H1 (cell line): Measurements from ENCODE around the gene ALKBH3. TPM values are rescaled to one million over a fixed set of nuclear protein-coding genes. Genes with fewer than 3 reads are reported as not detected.

Experiments used
- CTCF ChIA-PET: fragments of 300-600 bp; sonication (Branson Sonifier 250); formaldehyde crosslinking; loops from one replicate; lab custom pipeline; 2021; ENCODE audit not compliant: partially characterized antibody; lab: Charles Lee
- POLR2A ChIA-PET: fragments of 300-600 bp; sonication (Branson Sonifier 250); formaldehyde crosslinking; loops from one replicate; lab custom pipeline; 2021; ENCODE audit warnings: inconsistent platforms; ENCODE audit not compliant: partially characterized antibody; lab: Charles Lee
- DNase-seq, 2 experiments: peaks; one replicate each; pipeline versions ENCODE4 v3.0.0 to v3.0.0-alpha.2; 2010 to 2022; ENCODE audit warnings: low spot score in 2 of 2, low read depth in 1 of 2, mixed read lengths in 1 of 2
- FAIRE-seq: peaks from 2 replicates; lab custom pipeline; 2011; peaks lifted over from hg19 to GRCh38; lab: Jason Lieb, UNC
- H2AFZ ChIP-seq: 2 replicates; pipeline ENCODE4 v1.8.1; 2012; ENCODE audit warnings: low read length, inconsistent platforms
- H2AK5ac ChIP-seq: 2 replicates; pipeline ENCODE4 v1.6.1; 2013; ENCODE audit warnings: low read depth, low read length
- H2BK120ac ChIP-seq: replicated peaks from 2 replicates; pipeline ENCODE3; 2013; ENCODE audit warnings: low read depth, low read length, inconsistent platforms
- H2BK12ac ChIP-seq: 2 replicates; pipeline ENCODE4 v1.6.1; 2013; ENCODE audit warnings: low read depth, low read length
- H2BK15ac ChIP-seq: 2 replicates; pipeline ENCODE4 v1.6.1; 2013; ENCODE audit warnings: low read length
- H2BK20ac ChIP-seq: 2 replicates; pipeline ENCODE4 v1.6.1; 2013; ENCODE audit warnings: low read length
- H2BK5ac ChIP-seq: 2 replicates; pipeline ENCODE4 v1.6.1; 2013; ENCODE audit warnings: low read depth, low read length
- H3K14ac ChIP-seq: 2 replicates; pipeline ENCODE4 v1.6.1; 2013; ENCODE audit warnings: inconsistent platforms; ENCODE audit not compliant: insufficient read length
- H3K18ac ChIP-seq: 2 replicates; pipeline ENCODE4 v1.6.1; 2013; ENCODE audit warnings: low read length; ENCODE audit errors: extremely low read depth
- H3K23ac ChIP-seq: 2 replicates; pipeline ENCODE4 v1.6.1; 2013; ENCODE audit warnings: inconsistent platforms; ENCODE audit not compliant: insufficient read length
- H3K23me2 ChIP-seq: 2 replicates; pipeline ENCODE4 v1.6.1; 2013; ENCODE audit warnings: low read depth, low read length
- H3K27ac ChIP-seq: 2 replicates; pipeline ENCODE4 v1.6.1; 2011; ENCODE audit warnings: low read depth, low read length, inconsistent platforms
- H3K27me3 ChIP-seq, 4 experiments: replicated peaks in 1 of 4; 1 replicate in 1 of 4; 2 replicates in 3 of 4; pipeline versions ENCODE4 v1.6.1 to v1.8.1; 2011 to 2013; ENCODE audit warnings: low read length in 3 of 4, mild to moderate bottlenecking in 3 of 4, inconsistent platforms in 2 of 4, mixed read lengths in 2 of 4, moderate library complexity in 1 of 4; ENCODE audit not compliant: control insufficient read depth in 3 of 4, insufficient read depth in 3 of 4; ENCODE audit errors: extremely low read depth in 1 of 4
- H3K36me3 ChIP-seq, 4 experiments: 2 replicates each; pipeline versions ENCODE4 v1.6.1 to v1.8.1; 2011 to 2013; ENCODE audit warnings: mild to moderate bottlenecking in 4 of 4, low read length in 3 of 4, moderate library complexity in 2 of 4, control low read depth in 1 of 4, inconsistent platforms in 1 of 4; ENCODE audit not compliant: insufficient read depth in 4 of 4, control insufficient read depth in 2 of 4
- H3K4ac ChIP-seq: replicated peaks from 2 replicates; pipeline ENCODE3; 2013; ENCODE audit warnings: low read length, low read depth, mixed read lengths, inconsistent platforms; ENCODE audit not compliant: insufficient read length
- H3K4me1 ChIP-seq, 4 experiments: replicated peaks in 1 of 4; 1 replicate in 1 of 4; 2 replicates in 3 of 4; pipeline versions ENCODE4 v1.6.1 to v1.8.1; 2011 to 2013; ENCODE audit warnings: low read length in 3 of 4, inconsistent platforms in 2 of 4, mixed read lengths in 1 of 4; ENCODE audit not compliant: insufficient read depth in 4 of 4, control insufficient read depth in 3 of 4
- H3K4me2 ChIP-seq, 2 experiments: 2 replicates each; pipeline versions ENCODE4 v1.6.1 to v1.8.1; 2011 to 2013; ENCODE audit warnings: low read depth in 2 of 2, low read length in 2 of 2, control low read depth in 1 of 2, inconsistent platforms in 1 of 2, mild to moderate bottlenecking in 1 of 2; ENCODE audit not compliant: insufficient read depth in 1 of 2
- H3K4me3 ChIP-seq, 4 experiments: fragments of 200-600, 300-600 bp in 1 of 4; sonication (generic), shearing (Covaris generic), sonication (Bioruptor Twin) in 1 of 4; 2 replicates each; pipeline versions ENCODE4 v1.5.1 to v1.8.1; 2011 to 2016; ENCODE audit warnings: low read length in 4 of 4, low read depth in 3 of 4, control low read depth in 2 of 4, inconsistent platforms in 2 of 4, mild to moderate bottlenecking in 2 of 4, mixed read lengths in 1 of 4, moderate library complexity in 1 of 4; ENCODE audit not compliant: insufficient read depth in 2 of 4; ENCODE audit errors: extremely low read depth in 1 of 4
- H3K56ac ChIP-seq: replicated peaks from 2 replicates; pipeline ENCODE3; 2013; ENCODE audit warnings: low read depth, mild to moderate bottlenecking, mixed read lengths, low read length, inconsistent platforms; ENCODE audit not compliant: insufficient read length
- H3K79me1 ChIP-seq: 2 replicates; pipeline ENCODE4 v1.6.1; 2013; ENCODE audit warnings: low read depth, low read length, control low read depth
- H3K79me2 ChIP-seq, 2 experiments: 2 replicates each; pipeline versions ENCODE4 v1.6.1 to v1.8.1; 2012 to 2013; ENCODE audit warnings: low read length in 2 of 2, mild to moderate bottlenecking in 2 of 2, inconsistent platforms in 1 of 2; ENCODE audit not compliant: insufficient read depth in 2 of 2, control insufficient read depth in 1 of 2
- H3K9ac ChIP-seq, 4 experiments: replicated peaks in 1 of 4; 1 replicate in 1 of 4; 2 replicates in 3 of 4; pipeline versions ENCODE4 v1.6.1 to v1.8.1; 2011 to 2013; ENCODE audit warnings: low read depth in 3 of 4, low read length in 3 of 4, control low read depth in 2 of 4, mild to moderate bottlenecking in 2 of 4, moderate library complexity in 2 of 4, inconsistent platforms in 1 of 4; ENCODE audit errors: extremely low read depth in 1 of 4
- H3K9me3 ChIP-seq, 2 experiments: 2 replicates each; pipeline versions ENCODE4 v1.6.1 to v1.8.1; 2012 to 2013; ENCODE audit warnings: mild to moderate bottlenecking in 2 of 2, moderate library complexity in 2 of 2, control low read depth in 1 of 2, inconsistent platforms in 1 of 2, low read depth in 1 of 2, low read length in 1 of 2, mixed read lengths in 1 of 2; ENCODE audit not compliant: insufficient read depth in 2 of 2
- H4K20me1 ChIP-seq, 2 experiments: replicated peaks in 1 of 2; 2 replicates each; pipeline versions ENCODE3 to v1.8.1; 2011 to 2013; ENCODE audit warnings: inconsistent platforms in 2 of 2, low read length in 2 of 2, mild to moderate bottlenecking in 1 of 2; ENCODE audit not compliant: insufficient read depth in 2 of 2, control insufficient read depth in 1 of 2
- H4K5ac ChIP-seq: 2 replicates; pipeline ENCODE4 v1.6.1; 2013; ENCODE audit warnings: low read length, low read depth, mixed read lengths, inconsistent platforms; ENCODE audit not compliant: insufficient read length
- H4K8ac ChIP-seq: 2 replicates; pipeline ENCODE4 v1.8.0; 2013; ENCODE audit warnings: mild to moderate bottlenecking, moderate library complexity, low read length, inconsistent platforms; ENCODE audit not compliant: insufficient read depth; ENCODE audit errors: extremely low read depth
- H4K91ac ChIP-seq: replicated peaks from 2 replicates; pipeline ENCODE3; 2013; ENCODE audit warnings: low read length, mixed read lengths, inconsistent platforms; ENCODE audit not compliant: insufficient read length
- ATF3 ChIP-seq: IDR thresholded peaks from 2 replicates; pipeline ENCODE4 v1.6.1; 2011; ENCODE audit warnings: low read depth, mild to moderate bottlenecking, low read length; ENCODE audit not compliant: insufficient read depth
- CBX5 ChIP-seq: fragments of 300-800, 300-1000 bp; sonication (generic); IDR thresholded peaks from 2 replicates; pipeline ENCODE4 v1.7.1; 2016; ENCODE audit warnings: antibody characterized with exemption, low read length, low read depth
- FOSL1 ChIP-seq: IDR thresholded peaks from 2 replicates; pipeline ENCODE4 v1.6.1; 2011; ENCODE audit warnings: mild to moderate bottlenecking, low read depth, low read length, moderate library complexity; ENCODE audit not compliant: insufficient read depth
- JUN ChIP-seq: IDR thresholded peaks from 2 replicates; pipeline ENCODE4 v1.6.1; 2011; ENCODE audit warnings: low read depth, mild to moderate bottlenecking, improper control_type of control experiment, low read length
- KDM1A ChIP-seq: fragments of 200-600, 300-600 bp; sonication (generic); IDR thresholded peaks from 2 replicates; pipeline ENCODE4 v1.7.1; 2016; ENCODE audit warnings: mild to moderate bottlenecking, low read length, borderline replicate concordance
- MAX ChIP-seq: IDR thresholded peaks from 2 replicates; pipeline ENCODE4 v1.6.1; 2012; ENCODE audit warnings: inconsistent platforms
- POLR2AphosphoS5 ChIP-seq: IDR thresholded peaks from 2 replicates; pipeline ENCODE4 v1.6.1; 2011; ENCODE audit warnings: low read depth, low read length
- SAP30 ChIP-seq: fragments of 300-600 bp; sonication (generic); IDR thresholded peaks from 2 replicates; pipeline ENCODE4 v1.7.1; 2012; ENCODE audit warnings: low read length, moderate library complexity, mild to moderate bottlenecking, inconsistent platforms; ENCODE audit not compliant: insufficient read depth, insufficient replicate concordance
- SIX5 ChIP-seq: IDR thresholded peaks from 2 replicates; pipeline ENCODE4 v1.6.1; 2011; ENCODE audit warnings: mild to moderate bottlenecking, low read depth, low read length
- TAF1 ChIP-seq: IDR thresholded peaks from 2 replicates; pipeline ENCODE4 v1.6.1; 2011; ENCODE audit warnings: mild to moderate bottlenecking, low read depth, low read length
- TBP ChIP-seq: IDR thresholded peaks from 2 replicates; pipeline ENCODE4 v1.6.1; 2011; ENCODE audit warnings: low read depth, low read length, improper control_type of control experiment
- TEAD4 ChIP-seq: IDR thresholded peaks from 2 replicates; pipeline ENCODE4 v1.6.1; 2012; ENCODE audit warnings: low read depth, low read length, inconsistent platforms, mixed read lengths
- ZNF274 ChIP-seq: IDR thresholded peaks from 2 replicates; pipeline ENCODE4 v1.7.0; 2012; ENCODE audit warnings: low read length, borderline replicate concordance; ENCODE audit errors: extremely low read depth
- WGBS, 2 experiments: shearing (Covaris generic) in 1 of 2; methylation state at CpG; one replicate each; pipeline versions ENCODE4 v1.1.6 to v1.1.7; 2013 to 2015; ENCODE audit warnings: low lambda C conversion rate in 2 of 2, mixed read lengths in 2 of 2, inconsistent platforms in 1 of 2, low coverage in 1 of 2, missing lambda C conversion rate in 1 of 2; ENCODE audit not compliant: insufficient replicate concordance in 2 of 2, insufficient coverage in 1 of 2, insufficient read length in 1 of 2; ENCODE audit errors: extremely low coverage in 1 of 2, missing lambda C conversion rate in 1 of 2; 5-methylcytosine and 5-hydroxymethylcytosine counted together
- polyA plus RNA-seq, 7 experiments: library from polyadenylated mRNA; depleted of rRNA in 3 of 7; stranded (reverse) in 5 of 7; unstranded in 2 of 7; fragments of >200 nt in 5 of 7; fragments of 200-250 nt in 2 of 7; gene quantifications; 1 replicate in 5 of 7; 2 replicates in 1 of 7; 4 replicates in 1 of 7; pipeline versions ENCODE4 v1.2.1 to v1.2.3, GENCODE V29; 2011 to 2013; ENCODE audit warnings: missing spikeins in 2 of 7, mixed read lengths in 2 of 7
- total RNA-seq: library from RNA; stranded (reverse); fragmentation: NEBNext Ultra II Directional; extraction: Animal tissue kit (Norgen Biotek cat#: 25700); gene quantifications from 2 replicates; pipeline ENCODE4 v1.2.1, GENCODE V29; 2021

The ALKBH3 gene
- total and polyA plus RNA-seq, 2 of the 8 experiments (the other 6 are each of a cell fraction or from before 2014, with no cell fraction given): 10.5 to 11.4 TPM

- Histone ChIP-seq H3K9ac (no peak overlapping the region), H2AFZ (no peak overlapping the region), H3K9me3 (no peaks in the 10 kb centered on the region), H2BK12ac (no peak overlapping the region), H3K79me1 (no peaks in the 10 kb centered on the region; the same call in 1 of the 2 replicates), H3K4me1 (peaks cover 0 to 2% (median 0%) of the 10 kb centered on the region in 4 experiments; a peak in 1 of 7 replicates), H3K27ac (no peak overlapping the region), H2BK15ac (no peak overlapping the region), H3K56ac (no peak overlapping the region), H2BK20ac (no peak overlapping the region), H3K27me3 (no peaks in the 10 kb centered on the region), H3K4me2 (no peak overlapping the region), H4K8ac (no peak overlapping the region), H3K79me2 (no peaks in the 10 kb centered on the region), H3K4ac (no peak overlapping the region), H3K14ac (no peak overlapping the region), H3K23me2 (no peaks in the 10 kb centered on the region), H3K18ac (no peak overlapping the region), H3K36me3 (no peaks in the 10 kb centered on the region), H4K5ac (no peak overlapping the region), H3K4me3 (no peak overlapping the region), H4K20me1 (peaks cover 0 to 2% of the 10 kb centered on the region in 2 experiments), H4K91ac (no peak overlapping the region), H2AK5ac (no peak overlapping the region), H2BK120ac (no peak overlapping the region), H2BK5ac (no peak overlapping the region), H3K23ac (no peak overlapping the region)
- WGBS, 2 experiments: 91% methylated on average over 3 of the region's 3 CpGs; no CpG with 5 or more reads in 1 of the 2 experiments
- no peak for DNase-seq
- POLR2A ChIA-PET: no interaction called here
- no peak for FAIRE-seq
- CTCF ChIA-PET: interaction anchor here (0.9 to 1.7 kb wide), 2 partner anchors 20 to 23 kb away, joined by 4 to 6 read pairs; no protein-coding TSS in a partner anchor
- TF ChIP-seq JUN: no peak
- TF ChIP-seq TBP: no peak
- no peak for TF ChIP-seq MAX
- no peak for TF ChIP-seq CBX5
- TF ChIP-seq SAP30: no peak
- no peak for TF ChIP-seq SIX5
- no peak for TF ChIP-seq POLR2AphosphoS5
- TF ChIP-seq KDM1A: no peak
- no peak for TF ChIP-seq TAF1
- TF ChIP-seq TEAD4: no peak
- no peak for TF ChIP-seq FOSL1
- TF ChIP-seq ZNF274: no peak
- TF ChIP-seq ATF3: no peak
Measured at GRCh38 chr11:43845816-43846215, 34.8 kb upstream of the ALKBH3 start.
